Suprapubic skin (tissue), 4 donors: ENCODE results near the gene SPRTN.

Experiments
- POLR2A ChIP-seq, 2 donors: fragments of 450-650 bp; IDR thresholded peaks; one replicate each; pipeline ENCODE4 v1.6.1; 2017; ENCODE audit warnings: antibody characterized with exemption in 2 of 2, mild to moderate bottlenecking in 2 of 2, moderate library complexity in 2 of 2
- POLR2AphosphoS5 ChIP-seq, 3 donors: sonication (generic); formaldehyde crosslinking; IDR thresholded peaks; one replicate each; pipeline ENCODE4 v1.6.1; 2017; ENCODE audit warnings: antibody characterized with exemption in 3 of 3
- TF ChIP-seq, protein P1 (sequence below), 2 donors: fragments of 200-600 bp in 1 of 2; fragments of 450-650 bp in 1 of 2; sonication (generic) in 1 of 2; IDR thresholded peaks; one replicate each; pipeline ENCODE4 v1.5.1; 2016 to 2019; ENCODE audit warnings: antibody characterized with exemption in 2 of 2, mild to moderate bottlenecking in 1 of 2, moderate library complexity in 1 of 2

DNA sequence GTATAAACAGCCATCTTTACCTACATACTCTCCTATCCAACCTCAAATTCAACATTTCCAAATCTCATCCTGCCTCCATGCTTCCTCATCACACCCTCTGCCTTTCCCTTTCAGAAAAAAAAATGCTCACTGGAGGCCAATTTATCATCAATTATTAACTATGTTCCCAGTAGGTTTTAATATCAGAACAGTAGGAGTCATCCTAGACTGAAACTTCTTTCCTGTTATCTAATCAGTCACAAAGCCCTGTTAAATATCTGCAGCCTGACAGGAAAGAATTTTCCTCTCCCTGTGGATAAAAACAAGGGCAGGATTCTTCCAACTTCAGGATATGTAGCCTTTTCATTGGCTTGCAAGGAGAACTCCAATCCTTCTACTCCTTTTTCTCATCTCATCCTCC lies 55.6 kb downstream of the SPRTN start:
- TF ChIP-seq, protein P1, sequence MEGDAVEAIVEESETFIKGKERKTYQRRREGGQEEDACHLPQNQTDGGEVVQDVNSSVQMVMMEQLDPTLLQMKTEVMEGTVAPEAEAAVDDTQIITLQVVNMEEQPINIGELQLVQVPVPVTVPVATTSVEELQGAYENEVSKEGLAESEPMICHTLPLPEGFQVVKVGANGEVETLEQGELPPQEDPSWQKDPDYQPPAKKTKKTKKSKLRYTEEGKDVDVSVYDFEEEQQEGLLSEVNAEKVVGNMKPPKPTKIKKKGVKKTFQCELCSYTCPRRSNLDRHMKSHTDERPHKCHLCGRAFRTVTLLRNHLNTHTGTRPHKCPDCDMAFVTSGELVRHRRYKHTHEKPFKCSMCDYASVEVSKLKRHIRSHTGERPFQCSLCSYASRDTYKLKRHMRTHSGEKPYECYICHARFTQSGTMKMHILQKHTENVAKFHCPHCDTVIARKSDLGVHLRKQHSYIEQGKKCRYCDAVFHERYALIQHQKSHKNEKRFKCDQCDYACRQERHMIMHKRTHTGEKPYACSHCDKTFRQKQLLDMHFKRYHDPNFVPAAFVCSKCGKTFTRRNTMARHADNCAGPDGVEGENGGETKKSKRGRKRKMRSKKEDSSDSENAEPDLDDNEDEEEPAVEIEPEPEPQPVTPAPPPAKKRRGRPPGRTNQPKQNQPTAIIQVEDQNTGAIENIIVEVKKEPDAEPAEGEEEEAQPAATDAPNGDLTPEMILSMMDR (IDR thresholded peaks at IDR 0.05), result no peak
- TF ChIP-seq POLR2AphosphoS5 (IDR thresholded peaks at IDR 0.05) (no peak), POLR2A (IDR thresholded peaks at IDR 0.05) (no peak)
